Natural killer cell (primary cell): ENCODE results near the gene SRCIN1. TPM values are rescaled to one million over a fixed set of nuclear protein-coding genes. Genes with fewer than 3 reads are reported as not detected.

ENCODE experiments used
- ATAC-seq, 3 donors: fragments of 150-1000 bp in 2 of 3; fragments of 200-7000 bp in 1 of 3; cut with Tn5 transposase; 1 replicate in 1 of 3; 2 replicates in 2 of 3; pipeline ENCODE4 v1.10.0; 2021; ENCODE audit warnings: mild to moderate bottlenecking in 2 of 3, moderate library complexity in 2 of 3
- DNase-seq, 2 donors: peaks; one replicate each; pipeline versions ENCODE4 v3.0.0 to v3.0.0-alpha.2; 2013 to 2021; ENCODE audit warnings: mixed read lengths in 1 of 2
- H3K27ac ChIP-seq: one replicate; pipeline ENCODE4 v1.5.1; 2013; ENCODE audit warnings: mild to moderate bottlenecking, low read length
- H3K27me3 ChIP-seq: one replicate; pipeline ENCODE4 v1.6.1; 2013; ENCODE audit warnings: low read length; ENCODE audit not compliant: control insufficient read depth, insufficient read depth
- H3K36me3 ChIP-seq: one replicate; pipeline ENCODE4 v1.6.1; 2013; ENCODE audit warnings: low read length; ENCODE audit not compliant: control insufficient read depth, insufficient read depth
- H3K4me1 ChIP-seq: one replicate; pipeline ENCODE4 v1.6.1; 2013; ENCODE audit warnings: low read length; ENCODE audit not compliant: control insufficient read depth, insufficient read depth
- H3K4me3 ChIP-seq: one replicate; pipeline ENCODE4 v1.5.1; 2013; ENCODE audit warnings: low read length
- H3K9me3 ChIP-seq: one replicate; pipeline ENCODE4 v1.6.1; 2013; ENCODE audit warnings: low read length; ENCODE audit not compliant: control insufficient read depth, insufficient read depth
- H3K27ac Mint-ChIP-seq, 2 donors: one replicate each; pipeline ENCODE4 v1.8.0; 2022; ENCODE audit warnings: mild to moderate bottlenecking in 2 of 2, mixed read lengths in 2 of 2, moderate library complexity in 1 of 2
- H3K27me3 Mint-ChIP-seq, 2 donors: one replicate each; pipeline ENCODE4 v1.8.0; 2022; ENCODE audit warnings: low read depth in 2 of 2, mixed read lengths in 2 of 2
- H3K36me3 Mint-ChIP-seq: one replicate; pipeline ENCODE4 v1.8.0; 2022; ENCODE audit warnings: mixed read lengths
- H3K4me1 Mint-ChIP-seq, 2 donors: one replicate each; pipeline ENCODE4 v1.8.0; 2022; ENCODE audit warnings: mixed read lengths in 2 of 2
- H3K4me3 Mint-ChIP-seq: one replicate; pipeline ENCODE4 v1.8.0; 2022; ENCODE audit warnings: mild to moderate bottlenecking, moderate library complexity, mixed read lengths
- H3K9me3 Mint-ChIP-seq, 2 donors: one replicate each; pipeline ENCODE4 v1.8.0; 2022; ENCODE audit warnings: mixed read lengths in 2 of 2
- CTCF ChIP-seq: fragments of 200-600 bp; IDR thresholded peaks from one replicate; pipeline ENCODE4 v1.8.0; 2022; ENCODE audit warnings: antibody characterized with exemption
- WGBS: methylation state at CpG from one replicate; pipeline ENCODE4 v1.1.7; 2013; ENCODE audit warnings: missing lambda C conversion rate; ENCODE audit not compliant: insufficient coverage; 5-methylcytosine and 5-hydroxymethylcytosine counted together
- intact Hi-C: fragments of 100-400 bp; cut with micrococcal nuclease; formaldehyde crosslinking; loops from one replicate; pipeline ENCODE4 v1.14.2; 2022
- total RNA-seq, 4 donors: library from RNA; stranded (reverse); fragments of 120-200 nt in 1 of 4; gene quantifications; one replicate each; pipeline versions ENCODE4 v1.2.3 to v1.2.4, GENCODE V29; 2013 to 2022

Gene SRCIN1
- total RNA-seq, 3 donors from 2014 or later (not counting 1 experiment from before 2014, with no cell fraction given), result 0.28 to 0.50 TPM; not detected in 1

GRCh38 chr17:38619937-38620550 is 14.3 kb upstream of the SRCIN1 start:
- Histone ChIP-seq H3K4me1 (no peaks in the 10 kb centered on the region), H3K27me3 (no peaks in the 10 kb centered on the region), H3K9me3 (no peaks in the 10 kb centered on the region), H3K27ac (no peak overlapping the region), H3K36me3 (no peaks in the 10 kb centered on the region), H3K4me3 (no peak overlapping the region)
- H3K4me1 Mint-ChIP-seq, result no peaks in the 10 kb centered on the region
- no peak overlapping the region for H3K4me3 Mint-ChIP-seq
- intact Hi-C loops, result loop anchor here (10.0 kb wide), 1 partner anchor 45 kb away; no protein-coding TSS in a partner anchor
- H3K9me3 Mint-ChIP-seq, result no peaks in the 10 kb centered on the region
- H3K27me3 Mint-ChIP-seq, result peaks cover 23 to 26% of the 10 kb centered on the region in 2 donors
- no peaks in the 10 kb centered on the region for H3K36me3 Mint-ChIP-seq
- ATAC-seq (no peak), DNase-seq (no peak)
- 87% methylated on average over 9 of the region's 9 CpGs for whole genome bisulfite sequencing
- no peak overlapping the region for H3K27ac Mint-ChIP-seq
- TF ChIP-seq CTCF, result no peak

GRCh38 chr17:38619451-38619795 is 13.7 kb upstream of the SRCIN1 start:
- 88% methylated on average over 2 of the region's 2 CpGs for WGBS
- no peaks in the 10 kb centered on the region for H3K9me3 ChIP-seq
- Mint-ChIP-seq H3K4me1 (no peaks in the 10 kb centered on the region), H3K27me3 (peaks cover 20 to 26% of the 10 kb centered on the region in 2 donors), H3K4me3 (no peak overlapping the region), H3K36me3 (no peaks in the 10 kb centered on the region), H3K27ac (no peak overlapping the region), H3K9me3 (no peaks in the 10 kb centered on the region)
- no peak overlapping the region for H3K27ac ChIP-seq
- H3K4me3 ChIP-seq, result no peak overlapping the region
- no peaks in the 10 kb centered on the region for H3K36me3 ChIP-seq
- DNase-seq, result no peak
- no peaks in the 10 kb centered on the region for H3K27me3 ChIP-seq
- no peak for ATAC-seq
- intact Hi-C loops, result loop anchor here (10.0 kb wide), 1 partner anchor 45 kb away; no protein-coding TSS in a partner anchor
- H3K4me1 ChIP-seq, result no peaks in the 10 kb centered on the region
- TF ChIP-seq CTCF, result no peak

GRCh38 chr17:38617967-38618760 is 12.4 kb upstream of the SRCIN1 start:
- Histone ChIP-seq H3K36me3 (no peaks in the 10 kb centered on the region), H3K9me3 (no peaks in the 10 kb centered on the region), H3K27me3 (no peaks in the 10 kb centered on the region), H3K27ac (no peak overlapping the region), H3K4me1 (no peaks in the 10 kb centered on the region), H3K4me3 (no peak overlapping the region)
- peaks cover 26 to 39% of the 10 kb centered on the region in 2 donors for H3K27me3 Mint-ChIP-seq
- no peaks in the 10 kb centered on the region for H3K36me3 Mint-ChIP-seq
- no peaks in the 10 kb centered on the region for H3K9me3 Mint-ChIP-seq
- ATAC-seq, result no peak
- no peak for TF ChIP-seq CTCF
- WGBS, result 92% methylated on average over 11 of the region's 11 CpGs
- no peak for DNase-seq
- no peaks in the 10 kb centered on the region for H3K4me1 Mint-ChIP-seq
- intact Hi-C loops, result loop anchor here (10.0 kb wide), 1 partner anchor 47 kb away; no protein-coding TSS in a partner anchor
- no peak overlapping the region for H3K27ac Mint-ChIP-seq
- H3K4me3 Mint-ChIP-seq, result no peak overlapping the region
